ENCODE results near the gene WASF1.
"Not testable (repeated sequence)": the region's sequence is repeated elsewhere in the genome, so short reads cannot be mapped to it uniquely, and the experiment has no call there.

The WASF1 gene

GRCh38 chr6:110173506-110174132, 5.9 kb downstream of the WASF1 start:
- DNase-seq, result no peak

- no peak for DNase-seq
These were observed 9.4 kb downstream of the WASF1 start for GRCh38 chr6:110170081-110170480.

- peak in 1 of 2 donors; percentile 29 for DNase-seq
These were observed 21.0 kb downstream of the WASF1 start for GRCh38 chr6:110158479-110158878.

- no peak for DNase-seq
These were observed 31.6 kb downstream of the WASF1 start for GRCh38 chr6:110147870-110148269.

- no peak for DNase-seq
These were observed 38.8 kb downstream of the WASF1 start for GRCh38 chr6:110140650-110141049.

- no peak for DNase-seq
These were observed 40.4 kb downstream of the WASF1 start for GRCh38 chr6:110139052-110139451.

GRCh38 chr6:110137924-110138887, 41.3 kb downstream of the WASF1 start:
- DNase-seq, result no peak

- DNase-seq, result no peak
These were observed 49.1 kb downstream of the WASF1 start for GRCh38 chr6:110130362-110130761.

- no peak for DNase-seq
These were observed 51.1 kb downstream of the WASF1 start for GRCh38 chr6:110128418-110128817.

GRCh38 chr6:110125361-110125760, 54.1 kb downstream of the WASF1 start:
- DNase-seq, result no peak

- not testable (repeated sequence) for DNase-seq
These were observed 57.8 kb downstream of the WASF1 start for GRCh38 chr6:110121655-110122054.

- DNase-seq, result no peak
These were observed 63.2 kb downstream of the WASF1 start for GRCh38 chr6:110116258-110116657.

- DNase-seq, result no peak
These were observed 65.5 kb downstream of the WASF1 start for GRCh38 chr6:110114004-110114403.

- DNase-seq, result no peak
These were observed 74.2 kb downstream of the WASF1 start for GRCh38 chr6:110105296-110105695.

GRCh38 chr6:110103260-110103659, 76.2 kb downstream of the WASF1 start:
- DNase-seq, result no peak

GRCh38 chr6:110102411-110102810, 77.1 kb downstream of the WASF1 start:
- no peak for DNase-seq

- DNase-seq, result no peak
These were observed 77.6 kb downstream of the WASF1 start for GRCh38 chr6:110101885-110102284.

GRCh38 chr6:110098511-110099116, 80.9 kb downstream of the WASF1 start:
- no peak for DNase-seq

GRCh38 chr6:110097443-110097842, 82.0 kb downstream of the WASF1 start:
- DNase-seq, result no peak

GRCh38 chr6:110095935-110096334, 83.5 kb downstream of the WASF1 start:
- no peak for DNase-seq

GRCh38 chr6:110095101-110095500, 84.4 kb downstream of the WASF1 start:
- no peak for DNase-seq

GRCh38 chr6:110093981-110094380, 85.5 kb downstream of the WASF1 start:
- no peak for DNase-seq

GRCh38 chr6:110090876-110091275, 88.6 kb downstream of the WASF1 start:
- DNase-seq, result no peak

- no peak for DNase-seq
These were observed 90.1 kb downstream of the WASF1 start for GRCh38 chr6:110089323-110089722.

Measured in inflammatory macrophage (primary cell).